ENCODE measurements around the gene DDX54.

The DDX54 gene

GRCh38 chr12:113227686-113228391 lies 42.6 kb upstream of the DDX54 start:
- no peak for TF ChIP-seq CTCF (IDR thresholded peaks at IDR 0.05)
- Histone ChIP-seq H3K27me3 (no peaks in the 10 kb centered on the region), H3K36me3 (peaks cover 24 to 51% (median 41%) of the 10 kb centered on the region in 3 donors), H3K4me1 (peaks cover 4 to 95% (median 81%) of the 10 kb centered on the region in 4 donors), H3K9me3 (no peaks in the 10 kb centered on the region), H3K27ac (peak overlapping the region; percentile 97), H3K4me3 (no peak overlapping the region)
- intact Hi-C loops (cut with DNase I; ENCODE audit: low total_unique reads) = no loop called here
- no peak for DNase-seq

GRCh38 chr12:113226696-113227568 lies 41.7 kb upstream of the DDX54 start:
- DNase-seq = peak; percentile 69 to 91
- Histone ChIP-seq H3K9me3 (no peaks in the 10 kb centered on the region), H3K4me1 (peaks cover 4 to 95% (median 79%) of the 10 kb centered on the region in 4 donors), H3K36me3 (peaks cover 18 to 42% (median 32%) of the 10 kb centered on the region in 3 donors), H3K27me3 (no peaks in the 10 kb centered on the region), H3K4me3 (no peak overlapping the region), H3K27ac (peak overlapping the region; percentile 97)
- intact Hi-C loops (cut with DNase I; ENCODE audit: low total_unique reads) = no loop called here
- no peak for TF ChIP-seq CTCF (IDR thresholded peaks at IDR 0.05)

GRCh38 chr12:113224955-113225354 lies 39.7 kb upstream of the DDX54 start:
- no peak for DNase-seq
- Histone ChIP-seq H3K9me3 (no peaks in the 10 kb centered on the region), H3K36me3 (peaks cover 0 to 22% (median 14%) of the 10 kb centered on the region in 3 donors), H3K27ac (peak overlapping the region; percentile 97), H3K4me3 (no peak overlapping the region), H3K27me3 (no peaks in the 10 kb centered on the region), H3K4me1 (peaks cover 4 to 85% (median 69%) of the 10 kb centered on the region in 4 donors)
- intact Hi-C loops (cut with DNase I; ENCODE audit: low total_unique reads) = no loop called here
- TF ChIP-seq CTCF (IDR thresholded peaks at IDR 0.05) = no peak

- Histone ChIP-seq H3K4me1 (peaks cover 4 to 72% (median 51%) of the 10 kb centered on the region in 4 donors), H3K27me3 (no peaks in the 10 kb centered on the region), H3K27ac (peak overlapping the region; percentile 97), H3K4me3 (peak overlapping the region; percentile 94 to 95), H3K36me3 (peaks cover 0 to 6% (median 4%) of the 10 kb centered on the region in 3 donors), H3K9me3 (no peaks in the 10 kb centered on the region)
- intact Hi-C loops (cut with DNase I; ENCODE audit: low total_unique reads) = no loop called here
- DNase-seq = peak; percentile 87 to 92
- TF ChIP-seq CTCF (IDR thresholded peaks at IDR 0.05) = no peak
These were observed 37.7 kb upstream of the DDX54 start for GRCh38 chr12:113222730-113223531.

DNA sequence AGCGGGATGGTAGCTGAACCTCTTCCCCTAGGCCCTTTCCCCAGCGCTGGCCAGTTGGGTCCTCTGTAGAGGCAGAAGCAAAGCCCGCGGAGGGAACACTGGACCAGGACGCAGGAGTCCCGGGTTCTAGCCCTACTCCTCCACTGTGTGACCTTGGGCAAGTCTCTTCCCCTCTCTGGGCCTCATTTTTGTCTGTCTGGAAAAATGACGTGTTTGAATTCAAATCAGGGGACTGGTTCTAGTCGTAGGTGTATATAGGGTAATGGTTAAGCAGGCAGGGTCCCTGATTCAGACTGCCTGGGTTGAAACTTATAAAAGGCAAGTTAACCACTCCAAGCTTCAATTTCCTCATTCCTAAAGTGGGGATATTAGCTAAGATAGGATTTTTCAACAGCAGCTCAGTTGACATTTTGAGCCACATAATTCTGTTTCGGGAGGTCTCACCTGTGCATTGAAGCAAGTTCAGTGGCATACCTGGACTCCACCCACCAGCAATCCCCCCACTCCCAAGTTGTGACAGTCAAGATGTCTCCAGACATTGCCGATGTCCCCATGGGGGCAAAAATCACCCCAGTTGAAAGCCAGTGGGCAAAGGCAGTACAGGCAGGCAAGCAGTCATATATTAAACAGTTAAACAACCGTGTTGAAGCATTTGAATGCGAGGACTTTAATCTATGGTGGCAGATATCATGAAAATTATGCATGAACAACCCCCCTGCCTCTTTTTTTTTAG lies 36.9 kb upstream of the DDX54 start:
- DNase-seq = no peak
- peaks cover 0 to 72% (median 50%) of the 10 kb centered on the region in 4 donors for H3K4me1 ChIP-seq
- no peak for TF ChIP-seq CTCF (IDR thresholded peaks at IDR 0.05)
- no peaks in the 10 kb centered on the region for H3K27me3 ChIP-seq
- peak overlapping the region; percentile 94 to 95 for H3K4me3 ChIP-seq
- H3K27ac ChIP-seq = peak overlapping the region; percentile 97
- no peaks in the 10 kb centered on the region for H3K9me3 ChIP-seq
- intact Hi-C loops (cut with DNase I; ENCODE audit: low total_unique reads) = no loop called here
- peaks cover 0 to 6% (median 4%) of the 10 kb centered on the region in 3 donors for H3K36me3 ChIP-seq
